ENCODE measurements around the gene FBXO46.

The FBXO46 gene

GRCh38 chr19:45674946-45675345 is 55.8 kb downstream of the FBXO46 start:
- H3K4ac ChIP-seq (ENCODE audit: low read depth in 1 of 2, low read length in 2 of 2): no peak overlapping the region
- H3K4me1 ChIP-seq (ENCODE audit: control insufficient read depth, insufficient read depth, low read depth, low read length): peaks cover 20% of the 10 kb centered on the region
- H3K18ac ChIP-seq (ENCODE audit: low read depth in 1 of 2, low read length in 2 of 2): no peak overlapping the region
- peaks cover 0 to 67% of the 10 kb centered on the region in 2 experiments for H3K27me3 ChIP-seq (ENCODE audit: control insufficient read depth in 1 of 2, insufficient read depth in 1 of 2, low read length in 2 of 2)
- no peak overlapping the region for H3K4me3 ChIP-seq (ENCODE audit: insufficient read depth in 1 of 2, low read depth in 1 of 2, low read length in 2 of 2)
- no peak overlapping the region for H4K91ac ChIP-seq (ENCODE audit: low read length)
- H3K79me1 ChIP-seq (replicated peaks; ENCODE audit: low read length, poor library complexity, severe bottlenecking): no peaks in the 10 kb centered on the region
- no peak overlapping the region for H3K27ac ChIP-seq (ENCODE audit: low read length, poor library complexity, severe bottlenecking)
- H2BK120ac ChIP-seq (ENCODE audit: low read depth, low read length): no peak overlapping the region
- H3K14ac ChIP-seq (ENCODE audit: low read length in 2 of 2): no peak overlapping the region
- H2AFZ ChIP-seq (ENCODE audit: low read depth, low read length): no peak overlapping the region
- H2BK12ac ChIP-seq (ENCODE audit: low read length in 2 of 2): no peak overlapping the region
- no peak overlapping the region for H3K9ac ChIP-seq (ENCODE audit: low read length)
- no peaks in the 10 kb centered on the region for H3K36me3 ChIP-seq (ENCODE audit: control insufficient read depth in 1 of 2, insufficient read depth in 2 of 2, low read depth in 1 of 2, low read length in 2 of 2)
- H4K8ac ChIP-seq (ENCODE audit: low read length): no peak overlapping the region
- H3K9me3 ChIP-seq (ENCODE audit: control insufficient read depth, low read length): no peaks in the 10 kb centered on the region
- WGBS: 84% methylated on average over 6 of the region's 7 CpGs
- no peak overlapping the region for H3K23ac ChIP-seq (ENCODE audit: low read length in 2 of 2)
- H2BK5ac ChIP-seq (ENCODE audit: low read depth, low read length, poor library complexity, severe bottlenecking): no peak overlapping the region
- DNase-seq: no peak
- H2BK15ac ChIP-seq (ENCODE audit: low read depth, poor library complexity, severe bottlenecking): no peak overlapping the region
- H3K4me2 ChIP-seq (ENCODE audit: low read length, poor library complexity, severe bottlenecking): no peak overlapping the region
- H2AK5ac ChIP-seq (ENCODE audit: low read length, severe bottlenecking): no peak overlapping the region

GRCh38 chr19:45670670-45671453 is 59.8 kb downstream of the FBXO46 start:
- Histone ChIP-seq H3K4me3 (ENCODE audit: insufficient read depth in 1 of 2, low read depth in 1 of 2, low read length in 2 of 2) (no peak overlapping the region), H3K79me1 (replicated peaks; ENCODE audit: low read length, poor library complexity, severe bottlenecking) (no peaks in the 10 kb centered on the region), H3K9me3 (ENCODE audit: control insufficient read depth, low read length) (no peaks in the 10 kb centered on the region), H3K4ac (ENCODE audit: low read depth in 1 of 2, low read length in 2 of 2) (peak overlapping the region in 1 of 2 experiments; percentile 32), H2BK15ac (ENCODE audit: low read depth, poor library complexity, severe bottlenecking) (peak overlapping the region; percentile 44), H3K4me2 (ENCODE audit: low read length, poor library complexity, severe bottlenecking) (peak overlapping the region; percentile 10), H3K9ac (ENCODE audit: low read length) (no peak overlapping the region), H3K14ac (ENCODE audit: low read length in 2 of 2) (no peak overlapping the region), H3K18ac (ENCODE audit: low read depth in 1 of 2, low read length in 2 of 2) (peak overlapping the region in 1 of 2 experiments; percentile 86), H3K23ac (ENCODE audit: low read length in 2 of 2) (no peak overlapping the region), H3K27ac (ENCODE audit: low read length, poor library complexity, severe bottlenecking) (no peak overlapping the region), H2BK12ac (ENCODE audit: low read length in 2 of 2) (peak overlapping the region in 1 of 2 experiments; percentile 80), H3K4me1 (ENCODE audit: control insufficient read depth, insufficient read depth, low read depth, low read length) (peaks cover 19% of the 10 kb centered on the region), H2AFZ (ENCODE audit: low read depth, low read length) (peak overlapping the region; percentile 54), H2BK120ac (ENCODE audit: low read depth, low read length) (no peak overlapping the region), H2BK5ac (ENCODE audit: low read depth, low read length, poor library complexity, severe bottlenecking) (no peak overlapping the region), H4K8ac (ENCODE audit: low read length) (peak overlapping the region; percentile 92), H3K36me3 (ENCODE audit: control insufficient read depth in 1 of 2, insufficient read depth in 2 of 2, low read depth in 1 of 2, low read length in 2 of 2) (no peaks in the 10 kb centered on the region), H4K91ac (ENCODE audit: low read length) (peak overlapping the region; percentile 81), H2AK5ac (ENCODE audit: low read length, severe bottlenecking) (no peak overlapping the region), H3K27me3 (ENCODE audit: control insufficient read depth in 1 of 2, insufficient read depth in 1 of 2, low read length in 2 of 2) (peaks cover 6 to 72% of the 10 kb centered on the region in 2 experiments)
- peak; percentile 88 for DNase-seq
- 26% methylated on average over 37 of the region's 42 CpGs for WGBS

GRCh38 chr19:45668342-45668871 is 62.3 kb downstream of the FBXO46 start:
- peak overlapping the region; percentile 54 for H2AFZ ChIP-seq (ENCODE audit: low read depth, low read length)
- WGBS: 4% methylated on average over 17 of the region's 19 CpGs
- peaks cover 19% of the 10 kb centered on the region for H3K4me1 ChIP-seq (ENCODE audit: control insufficient read depth, insufficient read depth, low read depth, low read length)
- H3K79me1 ChIP-seq (replicated peaks; ENCODE audit: low read length, poor library complexity, severe bottlenecking): no peaks in the 10 kb centered on the region
- peak overlapping the region; percentile 57 to 83 for H3K18ac ChIP-seq (ENCODE audit: low read depth in 1 of 2, low read length in 2 of 2)
- H3K27me3 ChIP-seq (ENCODE audit: control insufficient read depth in 1 of 2, insufficient read depth in 1 of 2, low read length in 2 of 2): peaks cover 6 to 66% of the 10 kb centered on the region in 2 experiments
- H3K4ac ChIP-seq (ENCODE audit: low read depth in 1 of 2, low read length in 2 of 2): peak overlapping the region; percentile 16 to 84
- peak overlapping the region; percentile 52 for H4K8ac ChIP-seq (ENCODE audit: low read length)
- peak overlapping the region in 1 of 2 experiments; percentile 75 for H2BK12ac ChIP-seq (ENCODE audit: low read length in 2 of 2)
- peak overlapping the region; percentile 12 for H4K91ac ChIP-seq (ENCODE audit: low read length)
- peak overlapping the region; percentile 42 to 46 for H3K4me3 ChIP-seq (ENCODE audit: insufficient read depth in 1 of 2, low read depth in 1 of 2, low read length in 2 of 2)
- H2AK5ac ChIP-seq (ENCODE audit: low read length, severe bottlenecking): no peak overlapping the region
- no peak overlapping the region for H3K23ac ChIP-seq (ENCODE audit: low read length in 2 of 2)
- peak overlapping the region in 1 of 2 experiments; percentile 73 for H3K14ac ChIP-seq (ENCODE audit: low read length in 2 of 2)
- H3K9ac ChIP-seq (ENCODE audit: low read length): no peak overlapping the region
- no peak overlapping the region for H2BK120ac ChIP-seq (ENCODE audit: low read depth, low read length)
- H3K36me3 ChIP-seq (ENCODE audit: control insufficient read depth in 1 of 2, insufficient read depth in 2 of 2, low read depth in 1 of 2, low read length in 2 of 2): no peaks in the 10 kb centered on the region
- no peak for DNase-seq
- H2BK15ac ChIP-seq (ENCODE audit: low read depth, poor library complexity, severe bottlenecking): no peak overlapping the region
- H2BK5ac ChIP-seq (ENCODE audit: low read depth, low read length, poor library complexity, severe bottlenecking): no peak overlapping the region
- no peak overlapping the region for H3K27ac ChIP-seq (ENCODE audit: low read length, poor library complexity, severe bottlenecking)
- H3K9me3 ChIP-seq (ENCODE audit: control insufficient read depth, low read length): no peaks in the 10 kb centered on the region
- H3K4me2 ChIP-seq (ENCODE audit: low read length, poor library complexity, severe bottlenecking): peak overlapping the region; percentile 66

- Histone ChIP-seq H2BK15ac (ENCODE audit: low read depth, poor library complexity, severe bottlenecking) (peak within 1 kb of the TSS; percentile 13), H3K4me3 (ENCODE audit: insufficient read depth in 1 of 2, low read depth in 1 of 2, low read length in 2 of 2) (peak within 1 kb of the TSS; percentile 42 to 46), H3K14ac (ENCODE audit: low read length in 2 of 2) (peak within 1 kb of the TSS in 1 of 2 experiments; percentile 73), H3K18ac (ENCODE audit: low read depth in 1 of 2, low read length in 2 of 2) (peak within 1 kb of the TSS; percentile 57 to 90), H2AFZ (ENCODE audit: low read depth, low read length) (peak within 1 kb of the TSS; percentile 54), H2BK12ac (ENCODE audit: low read length in 2 of 2) (peak within 1 kb of the TSS; percentile 1 to 75), H2BK5ac (ENCODE audit: low read depth, low read length, poor library complexity, severe bottlenecking) (no peak within 1 kb of the TSS), H3K9ac (ENCODE audit: low read length) (no peak within 1 kb of the TSS), H2AK5ac (ENCODE audit: low read length, severe bottlenecking) (no peak within 1 kb of the TSS), H3K23ac (ENCODE audit: low read length in 2 of 2) (peak within 1 kb of the TSS in 1 of 2 experiments; percentile 20), H3K4ac (ENCODE audit: low read depth in 1 of 2, low read length in 2 of 2) (peak within 1 kb of the TSS; percentile 16 to 84), H2BK120ac (ENCODE audit: low read depth, low read length) (peak within 1 kb of the TSS; percentile 0), H4K8ac (ENCODE audit: low read length) (peak within 1 kb of the TSS; percentile 52), H3K9me3 (ENCODE audit: control insufficient read depth, low read length) (no peaks in the 10 kb centered on the region), H3K79me1 (replicated peaks; ENCODE audit: low read length, poor library complexity, severe bottlenecking) (no peaks in the 10 kb centered on the region), H3K36me3 (ENCODE audit: control insufficient read depth in 1 of 2, insufficient read depth in 2 of 2, low read depth in 1 of 2, low read length in 2 of 2) (no peaks in the 10 kb centered on the region), H4K91ac (ENCODE audit: low read length) (peak within 1 kb of the TSS; percentile 12), H3K27ac (ENCODE audit: low read length, poor library complexity, severe bottlenecking) (no peak within 1 kb of the TSS), H3K27me3 (ENCODE audit: control insufficient read depth in 1 of 2, insufficient read depth in 1 of 2, low read length in 2 of 2) (peaks cover 6 to 64% of the 10 kb centered on the region in 2 experiments), H3K4me1 (ENCODE audit: control insufficient read depth, insufficient read depth, low read depth, low read length) (peaks cover 19% of the 10 kb centered on the region), H3K4me2 (ENCODE audit: low read length, poor library complexity, severe bottlenecking) (peak within 1 kb of the TSS; percentile 66)
- 19% methylated on average over 14 of the region's 15 CpGs for WGBS
- peak; percentile 68 for DNase-seq
Observed at GRCh38 chr19:45667620-45668341, 62.9 kb downstream of the FBXO46 start, which contains the start of gene GIPR. TSS of gene GIPR (plus strand) at chr19:45668221. CDS start at chr19:45669521, 1,300 bp downstream.

Measured in mesenchymal stem cell (in vitro differentiated cells and primary cell).